CD4-positive, alpha-beta T cell treated with Interleukin-21 for 1 hour (primary cell): ENCODE results near the gene JAG1.

Experiments
- DNase-seq: peaks from one replicate; pipeline ENCODE4 v3.0.0-alpha.2; 2020

Gene JAG1

GRCh38 chr20:10651227-10651990, 22.4 kb downstream of the JAG1 start:
- no peak for DNase-seq

- DNase-seq = no peak
Observed at GRCh38 chr20:10649797-10650160, 24.0 kb downstream of the JAG1 start.

- DNase-seq = no peak
Observed at GRCh38 chr20:10649080-10649796, 24.6 kb downstream of the JAG1 start.

- no peak for DNase-seq
Observed at GRCh38 chr20:10648651-10649050, 25.1 kb downstream of the JAG1 start.

GRCh38 chr20:10647909-10648308, 25.9 kb downstream of the JAG1 start:
- DNase-seq = no peak

GRCh38 chr20:10647471-10647870, 26.3 kb downstream of the JAG1 start:
- no peak for DNase-seq

- DNase-seq = no peak
Observed at GRCh38 chr20:10646886-10647420, 26.8 kb downstream of the JAG1 start.

- no peak for DNase-seq
Observed at GRCh38 chr20:10646006-10646405, 27.8 kb downstream of the JAG1 start.

- no peak for DNase-seq
Observed at GRCh38 chr20:10645205-10645570, 28.6 kb downstream of the JAG1 start.

- DNase-seq = no peak
Observed at GRCh38 chr20:10644458-10645204, 29.2 kb downstream of the JAG1 start.

- no peak for DNase-seq
Observed at GRCh38 chr20:10643560-10643873, 30.3 kb downstream of the JAG1 start.

GRCh38 chr20:10642856-10643559, 30.8 kb downstream of the JAG1 start:
- no peak for DNase-seq

- no peak for DNase-seq
Observed at GRCh38 chr20:10641893-10642292, 31.9 kb downstream of the JAG1 start.

GRCh38 chr20:10641467-10641866, 32.3 kb downstream of the JAG1 start:
- no peak for DNase-seq

- DNase-seq = no peak
Observed at GRCh38 chr20:10640897-10641296, 32.9 kb downstream of the JAG1 start.

- DNase-seq = no peak
Observed at GRCh38 chr20:10639737-10640556, 33.9 kb downstream of the JAG1 start.

- DNase-seq = no peak
Observed at GRCh38 chr20:10639077-10639736, 34.6 kb downstream of the JAG1 start.

GRCh38 chr20:10637563-10637962, 36.2 kb downstream of the JAG1 start:
- no peak for DNase-seq

GRCh38 chr20:10637031-10637559, 36.7 kb downstream of the JAG1 start:
- DNase-seq = no peak

GRCh38 chr20:10636326-10636818, 37.4 kb downstream of the JAG1 start:
- DNase-seq = no peak
